CD4-positive, alpha-beta T cell treated with Interleukin-1 beta for 1 hour (primary cell): ENCODE measurements around the gene PTGR2.
"Not testable (repeated sequence)": the region's sequence is repeated elsewhere in the genome, so short reads cannot be mapped to it uniquely, and the experiment has no call there.

ENCODE experiments used
- DNase-seq, 2 donors: peaks; one replicate each; pipeline ENCODE4 v3.0.0-alpha.2; 2020 to 2022

Gene PTGR2

DNA sequence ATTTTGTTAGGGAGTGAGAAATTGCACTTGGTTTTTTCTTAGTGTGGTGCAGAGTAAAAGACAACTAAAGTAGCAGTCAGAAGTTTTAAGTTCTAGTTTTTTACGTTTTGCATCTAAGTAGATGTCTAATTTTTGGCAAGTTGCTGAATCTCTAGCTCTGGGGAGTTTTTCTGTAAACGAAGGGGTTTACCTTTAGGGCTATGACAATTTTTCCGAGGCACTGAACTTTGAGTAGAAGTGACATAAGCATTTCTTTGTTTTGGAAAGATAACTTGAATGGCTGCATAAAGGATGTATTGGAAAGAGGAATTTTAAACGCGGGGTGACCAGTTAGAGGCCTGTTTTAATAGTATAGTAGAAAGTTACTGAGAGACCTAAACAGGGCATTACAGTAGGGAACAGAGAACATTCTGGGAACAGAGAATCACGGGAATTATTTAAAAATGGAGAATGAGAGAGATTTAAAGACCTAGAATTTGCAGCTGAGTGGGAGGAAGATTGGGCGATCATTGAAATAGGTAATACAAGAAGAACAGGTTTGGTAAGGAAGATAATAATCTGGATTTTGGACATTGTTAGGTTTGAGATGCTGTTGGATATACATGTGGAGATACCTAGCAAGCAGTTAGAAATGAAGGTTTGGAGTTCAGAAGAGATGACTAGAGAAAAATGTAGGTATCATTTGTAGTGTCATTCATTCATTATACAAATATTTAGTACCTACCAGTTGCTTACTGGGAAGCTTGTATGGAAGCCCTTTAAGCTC, 36.2 kb downstream of the PTGR2 start:
- peak in 1 of 2 donors; percentile 15 for DNase-seq

GRCh38 chr14:73888460-73888725, 36.8 kb downstream of the PTGR2 start:
- no peak for DNase-seq

GRCh38 chr14:73888971-73889370, 37.3 kb downstream of the PTGR2 start:
- no peak for DNase-seq

GRCh38 chr14:73889376-73889775, 37.7 kb downstream of the PTGR2 start:
- no peak for DNase-seq

DNA sequence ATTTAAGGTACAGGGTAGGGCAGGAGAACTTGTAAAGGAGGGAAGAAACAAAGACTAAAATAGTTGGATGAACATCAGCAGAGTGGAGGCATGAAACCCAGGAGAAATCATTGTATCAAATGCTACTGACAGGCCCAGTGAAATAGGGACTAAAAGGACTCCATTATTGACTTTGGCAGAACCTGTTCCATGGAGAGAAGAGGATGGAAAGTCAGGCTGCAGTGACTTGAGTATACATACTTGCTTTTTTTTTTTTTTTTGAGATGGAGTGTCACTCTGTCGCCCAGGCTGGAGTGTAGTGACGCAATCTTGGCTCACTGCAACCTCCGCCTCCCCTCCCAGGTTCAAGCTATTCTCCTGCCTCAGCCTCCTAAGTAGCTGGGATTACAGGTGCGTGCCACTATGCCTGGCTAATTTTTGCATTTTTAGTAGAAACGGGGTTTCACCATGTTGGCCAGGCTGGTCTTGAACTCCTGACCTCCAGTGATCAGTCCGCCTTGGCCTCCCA, 42.6 kb downstream of the PTGR2 start:
- not testable (repeated sequence) for DNase-seq

- no peak for DNase-seq
Observed at GRCh38 chr14:73895939-73896338, 44.3 kb downstream of the PTGR2 start.

- DNase-seq: no peak
Observed at GRCh38 chr14:73896521-73896920, 44.9 kb downstream of the PTGR2 start.

GRCh38 chr14:73903028-73903427, 51.4 kb downstream of the PTGR2 start:
- DNase-seq: no peak

DNA sequence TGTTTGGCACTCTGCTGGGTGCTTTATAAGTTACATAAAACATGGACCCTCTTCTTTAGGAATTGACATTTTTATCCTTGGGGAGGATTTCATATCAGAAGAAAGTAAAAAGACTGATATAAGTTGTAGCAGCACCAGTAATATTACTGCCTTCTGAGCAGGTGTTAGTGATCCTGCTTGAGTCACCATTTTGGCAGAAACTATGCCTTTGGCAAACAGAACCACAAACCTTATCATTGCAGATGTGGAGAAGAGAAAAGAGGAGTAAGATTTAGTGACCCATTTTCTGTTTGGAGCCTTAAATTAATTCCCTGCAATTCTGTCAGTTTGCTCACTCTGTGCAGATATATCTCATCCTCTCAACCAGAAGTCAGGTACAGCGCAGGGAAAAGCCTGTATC, 58.0 kb downstream of the PTGR2 start:
- no peak for DNase-seq

DNA sequence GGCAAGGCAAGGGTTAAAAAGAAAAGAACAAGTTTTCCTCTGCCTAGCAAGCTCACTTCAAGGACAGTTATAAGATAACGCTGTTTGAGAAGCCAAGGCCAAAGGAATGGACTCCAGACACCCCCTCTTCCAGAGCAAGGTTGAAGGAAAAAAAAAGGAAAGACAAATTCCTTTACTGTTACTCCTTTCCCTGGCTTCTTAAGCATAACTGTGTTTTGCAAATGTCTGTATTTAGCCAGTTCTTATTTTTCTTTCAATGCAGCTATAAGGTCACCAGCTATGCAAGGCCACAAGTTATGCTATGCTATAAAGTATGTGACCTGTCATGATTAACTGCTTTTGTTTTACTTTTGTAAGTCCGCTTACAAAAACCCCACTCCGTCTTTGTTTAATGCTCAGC, 61.6 kb downstream of the PTGR2 start:
- DNase-seq: no peak

GRCh38 chr14:73916324-73916723, 64.7 kb downstream of the PTGR2 start:
- DNase-seq: no peak

DNA sequence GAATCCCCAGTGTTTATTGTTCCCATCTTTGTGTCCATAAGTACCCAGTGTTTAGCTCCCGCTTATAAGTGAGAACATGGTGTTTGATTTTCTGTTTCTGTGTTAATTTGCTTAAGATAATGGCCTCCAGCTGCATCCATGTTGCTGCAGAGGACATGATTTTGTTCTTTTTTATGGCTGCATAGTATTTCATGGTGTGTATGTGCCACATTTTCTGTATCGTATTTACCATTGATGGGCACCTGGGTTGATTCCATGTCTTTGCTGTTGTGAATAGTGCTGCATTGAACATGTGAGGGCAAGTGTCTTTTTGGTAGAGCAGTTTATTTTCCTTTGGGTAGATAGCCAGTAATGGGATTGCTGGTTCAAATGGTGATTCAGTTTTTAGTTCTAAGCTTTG, 67.8 kb downstream of the PTGR2 start:
- DNase-seq: not testable (repeated sequence)

DNA sequence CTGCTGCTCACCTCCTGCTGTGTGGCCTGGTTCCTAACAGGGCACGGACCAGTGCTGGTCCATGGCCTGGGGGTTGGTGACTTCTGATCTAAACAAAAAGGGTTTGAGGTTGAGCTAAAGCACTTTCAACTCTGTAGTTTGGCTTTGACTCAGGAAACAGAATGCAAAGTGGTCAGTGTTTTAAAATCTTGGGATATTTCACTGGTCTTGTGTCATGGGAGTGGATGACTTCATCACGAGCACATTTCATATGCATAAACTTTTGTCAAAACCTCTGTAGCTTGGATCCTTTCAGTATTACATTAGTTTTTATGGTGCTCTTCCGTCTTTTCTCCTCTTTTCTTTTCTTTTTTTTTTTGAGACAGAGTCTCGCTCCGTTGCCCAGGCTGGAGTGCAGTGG, 72.7 kb downstream of the PTGR2 start:
- DNase-seq: no peak
